C4-2B (cell line): ENCODE data around the gene COL9A3.

Experiments used
- CTCF ChIP-seq: fragments of 450-650 bp; conservative IDR thresholded peaks from 2 replicates; pipeline ENCODE4 v1.5.1; 2017; ENCODE audit warnings: mild to moderate bottlenecking
- ZFX ChIP-seq: fragments of 450-650 bp; IDR thresholded peaks from 2 replicates; pipeline ENCODE4 v1.6.1; 2017

GRCh38 chr20:62782149-62782892 is 34.5 kb upstream of the COL9A3 start:
- TF ChIP-seq CTCF: no peak
- TF ChIP-seq ZFX: no peak
